ENCODE measurements around the gene CCL17. TPM values are rescaled to one million over a fixed set of nuclear protein-coding genes. Genes with fewer than 3 reads are reported as not detected.

The CCL17 gene
- total RNA-seq, 2 donors from 2014 or later = not detected

GRCh38 chr16:57389087-57389468 is 15.5 kb upstream of the CCL17 start:
- no peaks in the 10 kb centered on the region for H3K9me3 ChIP-seq
- TF ChIP-seq CTCF (IDR thresholded peaks at IDR 0.05) = no peak
- H3K9ac ChIP-seq (ENCODE audit: low read depth in 2 of 2, low read length in 2 of 2) = no peak overlapping the region
- peaks cover 7% of the 10 kb centered on the region for H3K4me1 ChIP-seq
- no peaks in the 10 kb centered on the region for H3K36me3 ChIP-seq
- DNase-seq = no peak
- intact Hi-C loops (cut with DNase I) = no loop called here
- H3K4me3 ChIP-seq = no peak overlapping the region
- no peaks in the 10 kb centered on the region for H3K27me3 ChIP-seq
- no peak overlapping the region for H3K27ac ChIP-seq

GRCh38 chr16:57390636-57391295 is 13.8 kb upstream of the CCL17 start:
- Histone ChIP-seq H3K9me3 (no peaks in the 10 kb centered on the region), H3K27me3 (no peaks in the 10 kb centered on the region), H3K9ac (ENCODE audit: low read depth in 2 of 2, low read length in 2 of 2) (no peak overlapping the region), H3K4me1 (no peaks in the 10 kb centered on the region), H3K36me3 (no peaks in the 10 kb centered on the region), H3K4me3 (no peak overlapping the region), H3K27ac (no peak overlapping the region)
- intact Hi-C loops (cut with DNase I) = no loop called here
- no peak for DNase-seq
- TF ChIP-seq CTCF (IDR thresholded peaks at IDR 0.05) = no peak

- H3K4me3 ChIP-seq = no peak overlapping the region
- intact Hi-C loops (cut with DNase I) = no loop called here
- no peaks in the 10 kb centered on the region for H3K36me3 ChIP-seq
- DNase-seq = no peak
- H3K9ac ChIP-seq (ENCODE audit: low read depth in 2 of 2, low read length in 2 of 2) = no peak overlapping the region
- TF ChIP-seq CTCF (IDR thresholded peaks at IDR 0.05) = no peak
- no peaks in the 10 kb centered on the region for H3K4me1 ChIP-seq
- no peaks in the 10 kb centered on the region for H3K9me3 ChIP-seq
- no peaks in the 10 kb centered on the region for H3K27me3 ChIP-seq
- H3K27ac ChIP-seq = no peak overlapping the region
Measured at GRCh38 chr16:57391300-57391699, 13.3 kb upstream of the CCL17 start.

GRCh38 chr16:57391708-57392107 is 12.9 kb upstream of the CCL17 start:
- no peaks in the 10 kb centered on the region for H3K4me1 ChIP-seq
- no peaks in the 10 kb centered on the region for H3K36me3 ChIP-seq
- H3K27me3 ChIP-seq = no peaks in the 10 kb centered on the region
- no peak for DNase-seq
- no peaks in the 10 kb centered on the region for H3K9me3 ChIP-seq
- intact Hi-C loops (cut with DNase I) = no loop called here
- TF ChIP-seq CTCF (IDR thresholded peaks at IDR 0.05) = no peak
- no peak overlapping the region for H3K4me3 ChIP-seq
- no peak overlapping the region for H3K9ac ChIP-seq (ENCODE audit: low read depth in 2 of 2, low read length in 2 of 2)
- no peak overlapping the region for H3K27ac ChIP-seq

GRCh38 chr16:57392694-57393093 is 11.9 kb upstream of the CCL17 start:
- intact Hi-C loops (cut with DNase I) = no loop called here
- H3K4me1 ChIP-seq = no peaks in the 10 kb centered on the region
- H3K27me3 ChIP-seq = no peaks in the 10 kb centered on the region
- H3K9ac ChIP-seq (ENCODE audit: low read depth in 2 of 2, low read length in 2 of 2) = no peak overlapping the region
- no peak overlapping the region for H3K4me3 ChIP-seq
- no peaks in the 10 kb centered on the region for H3K9me3 ChIP-seq
- H3K27ac ChIP-seq = no peak overlapping the region
- no peak for TF ChIP-seq CTCF (IDR thresholded peaks at IDR 0.05)
- no peak for DNase-seq
- no peaks in the 10 kb centered on the region for H3K36me3 ChIP-seq

Measured in colonic mucosa (tissue), 4 donors.